ENCODE results near the gene DDAH1. TPM values are rescaled to one million over a fixed set of nuclear protein-coding genes. Genes with fewer than 3 reads are reported as not detected.

DDAH1 gene
- total and polyA plus RNA-seq, 2 of the 4 experiments (the other 2 are of a cell fraction): 78.0 to 94.5 TPM

GRCh38 chr1:85462931-85463649, 1.9 kb downstream of the DDAH1 start:
- no peak overlapping the region for H2BK20ac ChIP-seq (ENCODE audit: low read depth, low read length)
- no peak overlapping the region for H3K18ac ChIP-seq (ENCODE audit: low read depth, low read length)
- no peak overlapping the region for H3K9ac ChIP-seq (ENCODE audit: low read depth, low read length)
- H4K20me1 ChIP-seq (ENCODE audit: insufficient read depth, low read length): peaks cover 7% of the 10 kb centered on the region; the same call in 1 of the 2 replicates
- H3K4me1 ChIP-seq (ENCODE audit: control insufficient read depth, insufficient read depth, low read length): peaks cover 7% of the 10 kb centered on the region
- H2AK9ac ChIP-seq (replicated peaks; ENCODE audit: low read depth, low read length, poor library complexity): no peak overlapping the region
- no peak overlapping the region for H4K8ac ChIP-seq (ENCODE audit: low read depth in 2 of 2, low read length in 2 of 2)
- H3K56ac ChIP-seq (ENCODE audit: extremely low read depth, insufficient read depth, low read length): no peak overlapping the region
- intact Hi-C loops (cut with micrococcal nuclease): loop anchor here (5.0 kb wide), 2 partner anchors 66 to 101 kb away; no protein-coding TSS in a partner anchor
- H3K79me1 ChIP-seq (ENCODE audit: low read depth in 1 of 2, low read length in 2 of 2): peaks cover 32 to 76% of the 10 kb centered on the region in 2 experiments
- dilution Hi-C loops (cut with HindIII; ENCODE audit: low sequenced_read_pairs, unreplicated experiment): no loop called here
- in situ Hi-C loops (cut with MboI; ENCODE audit: low sequenced_read_pairs): loop anchor here (10.0 kb wide), 1 partner anchor 112 kb away; no protein-coding TSS in a partner anchor
- H3K9me1 ChIP-seq (ENCODE audit: insufficient read depth, low read length): peaks cover 9% of the 10 kb centered on the region
- no peak overlapping the region for H2AFZ ChIP-seq (replicated peaks; ENCODE audit: low read length, poor library complexity)
- no peaks in the 10 kb centered on the region for H3K36me3 ChIP-seq (ENCODE audit: control insufficient read depth, insufficient read depth, low read length)
- no peak overlapping the region for H2BK120ac ChIP-seq (ENCODE audit: low read depth, low read length)
- H2BK15ac ChIP-seq (ENCODE audit: low read depth, low read length): no peak overlapping the region
- no peak overlapping the region for H4K91ac ChIP-seq (ENCODE audit: insufficient read depth, low read depth, low read length)
- peak overlapping the region; percentile 85 for H3K4me2 ChIP-seq (ENCODE audit: low read depth, low read length)
- peak overlapping the region; percentile 95; the same call in 1 of the 2 replicates for H3K4me3 ChIP-seq (ENCODE audit: insufficient read depth, low read depth, low read length)
- H3K14ac ChIP-seq (replicated peaks; ENCODE audit: low read depth, low read length): no peak overlapping the region
- DNase-seq (no peak), ATAC-seq (ENCODE audit: low read depth) (no peak)
- H3K27ac ChIP-seq (ENCODE audit: insufficient read depth, low read length): no peak overlapping the region
- no peak overlapping the region for H3K4ac ChIP-seq (ENCODE audit: low read depth, low read length)
- TSS peak; percentile 3 for BruUV-seq (replicated peaks)
- ChIA-PET CTCF (interaction anchor here (0.8 to 2.0 kb wide), 5 partner anchors 48 to 155 kb away, joined by 3 to 7 read pairs (median 4); no protein-coding TSS in a partner anchor), POLR2A (ENCODE audit: unreplicated experiment) (interaction anchor here (0.6 to 1.3 kb wide), 6 partner anchors 113 to 232 kb away, joined by 3 to 8 read pairs (median 4); partner anchors contain the start of gene CCN1)
- no peaks in the 10 kb centered on the region for H3K27me3 ChIP-seq (ENCODE audit: control insufficient read depth, insufficient read depth, low read length)
- H2BK5ac ChIP-seq (ENCODE audit: low read depth, low read length, poor library complexity, severe bottlenecking): no peak overlapping the region
- H3K23ac ChIP-seq (ENCODE audit: low read depth, low read length): 0 out of 2 replicates have a peak overlapping the region, but pooled peaks have one; percentile 28
- no peaks in the 10 kb centered on the region for H3K9me3 ChIP-seq (ENCODE audit: control insufficient read depth, insufficient read depth, low read length)
- no CpG with 5 or more reads among the region's 4 CpGs for WGBS, 2 experiments (ENCODE audit: extremely low coverage in 2 of 2, insufficient read length in 1 of 2)
- no peak overlapping the region for H4K5ac ChIP-seq (ENCODE audit: low read depth, low read length)
- H2AK5ac ChIP-seq (ENCODE audit: low read depth, low read length): no peak overlapping the region
- TF ChIP-seq MAZ (IDR thresholded peaks at IDR 0.05; ENCODE audit: borderline replicate concordance, low read depth, low read length) (no peak), BHLHE40 (IDR thresholded peaks at IDR 0.05; ENCODE audit: low read depth, low read length) (no peak), USF2 (IDR thresholded peaks at IDR 0.05; ENCODE audit: low read depth, low read length) (no peak; the same call in 1 of the 2 replicates), MAFK (IDR thresholded peaks at IDR 0.05; ENCODE audit: low read depth, low read length) (no peak), RCOR1 (IDR thresholded peaks at IDR 0.05; ENCODE audit: insufficient replicate concordance, low read length) (no peak), CEBPB (IDR thresholded peaks at IDR 0.05; ENCODE audit: low read depth, low read length) (no peak), NFE2L2 (IDR thresholded peaks at IDR 0.05; ENCODE audit: low read depth, low read length) (no peak), RFX5 (IDR thresholded peaks at IDR 0.05; ENCODE audit: low read depth, low read length) (no peak), ELK1 (IDR thresholded peaks at IDR 0.05; ENCODE audit: borderline replicate concordance, low read depth, low read length) (no peak), POLR2A (IDR thresholded peaks at IDR 0.05; ENCODE audit: low read depth, low read length) (no peak), CHD1 (IDR thresholded peaks at IDR 0.05; ENCODE audit: low read depth, low read length) (no peak), CTCF (conservative IDR thresholded peaks at IDR 0.05; ENCODE audit: low read depth, low read length) (no peak), SMC3 (IDR thresholded peaks at IDR 0.05; ENCODE audit: low read depth, low read length) (no peak), FOS (IDR thresholded peaks at IDR 0.05; ENCODE audit: low read depth, low read length) (no peak)
